NCI-H146 (cell line): ENCODE data around the gene TP73.

Experiments used
- DNase-seq: peaks from one replicate; lab custom pipeline; 2025; lab: John Stamatoyannopoulos, UW

TP73 gene

DNA sequence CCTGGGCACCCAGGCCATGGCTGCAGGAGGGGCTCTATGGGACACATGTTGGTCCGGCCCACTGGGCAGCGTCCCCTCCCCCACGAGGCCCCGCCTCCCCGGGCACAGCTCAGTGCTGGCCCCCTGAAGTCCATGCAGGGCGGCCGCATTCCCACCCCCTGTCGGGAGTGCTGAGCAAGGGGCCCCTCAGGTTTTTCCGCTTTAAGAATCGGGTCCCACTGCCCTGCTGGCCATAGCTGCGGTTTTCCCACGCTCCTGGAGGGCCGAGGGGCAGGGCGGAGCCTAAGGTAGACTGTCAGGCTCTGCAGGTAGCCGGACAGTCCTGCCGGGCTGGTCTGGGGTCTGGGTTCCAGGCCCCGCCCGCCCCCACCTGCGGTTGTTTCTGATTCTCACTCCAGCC, 56.5 kb downstream of the TP73 start:
- no peak for DNase-seq

DNA sequence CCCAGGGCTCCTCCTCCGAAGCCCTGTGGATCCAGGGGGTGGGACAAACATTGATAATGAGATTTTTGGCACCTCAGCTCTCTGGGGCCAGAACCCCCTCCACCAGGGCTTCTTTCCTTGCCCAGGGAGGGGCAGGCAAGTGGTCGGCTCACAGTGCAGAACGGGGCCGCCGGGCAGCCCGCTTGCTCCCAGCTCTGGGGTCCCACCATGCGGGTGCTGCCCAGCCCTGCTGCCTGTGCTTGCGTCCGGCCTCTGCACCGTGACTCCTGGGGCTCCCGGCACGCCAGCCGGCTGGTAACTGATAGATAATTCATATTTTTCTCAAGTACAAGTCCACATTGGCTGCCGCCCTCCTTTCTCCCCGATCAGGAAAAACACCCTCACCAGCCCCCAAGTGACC, 57.9 kb downstream of the TP73 start:
- no peak for DNase-seq

DNA sequence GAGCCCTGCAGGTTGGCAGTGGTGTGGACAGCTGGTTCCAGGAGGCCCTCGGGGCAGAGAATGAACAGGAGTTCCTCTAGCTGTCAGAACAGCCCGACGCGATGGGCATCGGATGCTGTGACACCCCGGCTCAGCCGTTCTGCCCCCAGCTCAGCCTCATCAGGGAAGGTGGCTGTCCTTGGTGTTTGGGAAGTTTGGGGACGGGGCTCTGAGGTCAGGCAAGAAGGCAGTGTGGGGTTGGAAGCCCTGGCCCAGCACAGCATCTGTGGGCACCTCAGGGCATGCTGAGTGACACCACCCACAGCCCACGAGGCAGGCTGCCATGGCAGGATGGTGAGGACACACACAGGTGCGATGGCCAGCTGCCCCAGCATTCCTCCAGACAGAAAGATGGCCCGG, 59.1 kb downstream of the TP73 start:
- no peak for DNase-seq

DNA sequence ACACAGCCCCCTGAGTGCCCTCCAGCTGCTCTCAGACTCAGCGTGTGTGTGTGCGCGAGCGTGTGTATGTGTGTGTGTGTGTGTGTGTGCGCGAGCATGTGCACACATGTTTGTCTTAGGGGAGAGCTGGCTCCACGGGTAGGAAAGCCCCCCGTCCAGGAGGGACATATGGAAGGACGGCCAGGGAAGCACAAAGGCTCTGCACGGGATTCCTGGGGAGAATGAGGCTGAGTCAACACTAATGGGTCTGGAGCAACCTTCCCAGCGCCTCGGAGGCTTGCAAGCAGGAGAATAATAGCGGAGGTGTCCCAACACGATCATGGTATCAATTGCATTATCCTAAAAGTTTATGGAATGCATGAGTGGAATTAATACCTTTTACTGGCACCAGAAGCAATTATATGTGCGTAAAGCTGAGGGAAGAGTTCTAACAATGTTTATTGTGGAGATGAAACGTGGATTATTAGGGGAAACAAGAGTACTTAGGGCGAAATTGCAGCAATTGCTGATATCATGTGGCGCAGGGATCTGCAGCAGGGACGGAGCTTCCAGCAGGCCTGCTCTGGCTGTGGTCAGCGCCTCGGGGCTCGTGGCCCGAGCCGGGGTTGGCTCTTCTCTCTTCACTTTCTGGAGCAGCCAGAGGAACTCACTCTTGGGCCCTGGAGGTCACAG, 59.6 kb downstream of the TP73 start:
- DNase-seq = no peak

DNA sequence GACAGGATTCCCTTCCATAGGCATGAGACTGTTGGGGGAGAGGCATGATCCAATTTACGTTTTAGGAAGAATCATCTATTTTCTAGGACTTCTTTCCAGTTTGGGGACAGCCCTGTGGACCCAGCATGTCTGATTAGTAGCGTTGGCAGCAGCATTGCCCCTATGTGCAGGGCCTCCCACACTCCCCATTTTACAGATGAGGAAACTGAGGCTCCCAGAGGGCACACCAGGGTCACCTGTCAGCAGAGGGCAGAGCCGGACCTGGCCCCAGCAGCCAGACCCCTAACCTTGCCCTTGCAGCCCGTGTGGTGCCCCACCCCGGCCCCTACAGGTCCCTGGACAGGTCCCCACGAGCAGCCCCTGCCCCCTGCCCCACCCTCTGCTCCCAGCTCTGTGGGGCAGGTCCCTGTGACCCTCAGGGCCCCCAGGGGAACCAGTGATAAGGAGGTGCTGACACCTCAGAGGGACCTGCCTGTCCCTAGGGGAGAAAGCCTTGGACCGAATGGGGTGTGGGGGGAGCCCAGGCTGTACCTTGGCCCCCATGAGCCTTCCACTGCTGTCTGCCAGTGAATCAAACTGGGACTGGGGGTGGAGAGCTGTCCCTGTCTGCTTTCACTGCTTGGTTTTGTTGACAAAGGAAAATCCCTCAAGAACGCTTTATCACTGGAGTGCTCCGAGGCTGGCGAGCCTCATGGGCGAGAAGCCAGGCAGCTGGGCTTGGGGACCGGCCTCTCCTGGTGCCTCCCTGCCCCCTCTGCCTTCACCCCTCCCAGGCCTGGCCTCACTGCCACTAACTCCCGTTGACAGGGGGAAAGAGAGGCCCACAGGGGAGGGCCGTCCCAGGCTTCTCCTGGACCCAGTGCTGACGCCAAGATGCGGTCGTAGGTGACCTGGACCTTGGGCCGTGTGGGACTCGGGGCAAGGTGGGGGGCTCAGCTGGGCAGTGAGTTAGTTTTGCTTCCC, 60.5 kb downstream of the TP73 start:
- no peak for DNase-seq

DNA sequence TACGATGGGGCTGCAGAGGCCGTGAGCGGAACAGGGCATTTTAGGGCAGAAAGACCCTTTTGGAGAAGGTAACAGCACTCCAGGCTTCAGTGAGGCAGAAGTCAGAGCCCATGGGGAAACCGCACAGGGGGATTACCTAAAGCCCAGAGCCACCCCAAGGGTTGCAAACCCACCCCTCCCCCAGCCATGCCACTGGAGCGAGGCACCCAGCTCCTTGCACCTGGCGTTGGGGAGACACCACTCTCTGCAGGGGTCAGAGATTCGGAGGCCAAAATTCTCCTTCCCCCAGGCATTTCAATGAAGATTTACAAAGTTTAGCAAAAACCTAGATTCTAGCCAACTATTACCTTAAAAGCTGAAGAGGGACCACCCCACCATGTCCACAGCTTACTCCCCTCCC, 61.5 kb downstream of the TP73 start:
- no peak for DNase-seq

DNA sequence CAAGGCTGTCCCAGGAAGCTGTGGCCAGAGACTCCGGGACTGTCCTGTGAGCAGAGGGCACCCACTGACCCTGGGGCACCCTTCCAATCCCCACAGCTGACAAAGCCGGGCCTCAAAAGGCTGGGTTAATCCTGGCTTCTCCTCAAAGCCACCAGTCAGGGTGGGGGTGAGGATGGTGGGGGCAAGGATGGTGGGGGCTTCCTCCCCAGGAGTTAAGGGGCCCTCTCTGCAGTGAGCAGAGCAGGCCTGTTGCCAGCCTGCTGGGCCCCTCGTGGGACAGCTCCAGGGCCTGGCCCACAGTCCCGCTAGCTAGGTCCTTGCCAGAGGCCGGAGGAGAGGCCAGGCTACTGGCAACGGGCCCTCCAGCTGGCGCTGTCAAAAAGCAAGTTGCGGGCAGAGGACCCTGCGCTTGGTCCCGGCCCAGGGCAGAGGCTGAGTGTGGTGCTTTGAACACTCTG, 62.0 kb downstream of the TP73 start:
- no peak for DNase-seq

DNA sequence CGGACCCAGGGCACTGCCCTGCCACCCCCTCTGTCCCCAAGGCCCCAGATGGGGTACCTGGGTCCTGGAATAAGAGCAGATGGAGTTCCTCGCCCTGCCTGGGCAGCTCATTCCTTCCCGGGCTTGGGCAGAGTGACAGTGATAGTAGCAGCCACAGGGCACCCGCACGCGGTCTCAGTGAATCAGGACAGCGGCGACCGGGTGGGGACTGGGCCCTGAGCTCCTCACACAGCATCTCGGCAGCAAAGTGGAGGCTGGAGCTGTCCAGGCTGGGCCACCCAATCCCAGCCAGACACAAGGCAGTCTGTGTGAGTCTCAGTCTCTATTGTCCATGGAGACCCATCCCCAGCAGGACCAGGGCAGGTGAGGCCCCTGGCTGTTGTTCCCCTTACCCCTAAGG, 62.5 kb downstream of the TP73 start:
- no peak for DNase-seq

DNA sequence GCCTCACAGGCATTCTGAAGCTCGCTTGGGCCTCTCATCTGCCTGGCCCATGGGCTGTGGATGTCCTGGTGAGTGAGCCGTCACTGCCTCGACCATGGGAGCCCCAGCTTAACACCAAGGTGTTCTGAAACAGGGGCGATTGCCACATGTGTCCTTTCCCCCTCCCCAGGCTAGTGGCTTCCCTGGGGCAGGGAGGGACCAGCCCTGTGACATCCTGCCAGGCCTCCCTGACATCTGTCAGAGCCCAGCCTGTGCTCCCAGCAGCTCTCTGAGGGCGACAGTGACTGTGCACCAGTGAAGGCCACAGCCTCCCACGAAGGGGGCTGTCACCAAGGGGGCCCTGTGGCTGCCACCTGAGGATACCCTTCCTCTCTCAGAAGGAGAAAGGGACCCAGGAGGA, 64.0 kb downstream of the TP73 start:
- DNase-seq = no peak

DNA sequence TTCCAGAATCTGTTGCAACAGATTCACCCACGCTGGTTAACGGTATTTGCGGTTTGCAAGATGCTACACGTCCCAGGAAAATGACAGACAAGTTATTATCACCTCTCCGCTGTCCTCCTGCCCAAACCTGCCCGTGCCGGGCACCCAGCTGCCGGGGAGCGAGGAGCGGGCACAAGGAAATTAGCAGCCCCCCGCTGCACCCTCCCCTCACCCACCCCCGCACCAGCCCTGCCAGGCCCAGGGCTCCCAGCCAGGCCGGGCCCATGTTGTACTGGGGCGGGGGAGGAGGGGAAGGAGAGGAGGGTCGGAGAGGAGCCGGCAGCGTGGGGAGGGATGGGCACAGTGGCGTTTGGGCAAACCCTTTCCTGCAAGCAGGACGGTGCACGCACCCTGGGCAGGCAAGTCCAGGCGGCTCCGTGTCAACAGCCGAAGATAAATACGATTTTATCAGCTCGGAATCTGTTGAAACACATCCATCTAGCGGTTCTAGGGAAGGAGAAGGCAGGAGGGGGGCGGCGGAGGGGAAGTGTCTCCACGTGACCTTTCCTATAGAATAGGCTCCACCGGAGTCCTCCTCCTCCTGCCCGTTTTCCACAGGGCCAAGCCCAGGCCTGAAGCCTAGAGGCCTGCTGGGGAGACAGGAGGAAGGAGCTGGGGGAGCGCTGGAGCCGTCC, 64.9 kb downstream of the TP73 start:
- DNase-seq = no peak

DNA sequence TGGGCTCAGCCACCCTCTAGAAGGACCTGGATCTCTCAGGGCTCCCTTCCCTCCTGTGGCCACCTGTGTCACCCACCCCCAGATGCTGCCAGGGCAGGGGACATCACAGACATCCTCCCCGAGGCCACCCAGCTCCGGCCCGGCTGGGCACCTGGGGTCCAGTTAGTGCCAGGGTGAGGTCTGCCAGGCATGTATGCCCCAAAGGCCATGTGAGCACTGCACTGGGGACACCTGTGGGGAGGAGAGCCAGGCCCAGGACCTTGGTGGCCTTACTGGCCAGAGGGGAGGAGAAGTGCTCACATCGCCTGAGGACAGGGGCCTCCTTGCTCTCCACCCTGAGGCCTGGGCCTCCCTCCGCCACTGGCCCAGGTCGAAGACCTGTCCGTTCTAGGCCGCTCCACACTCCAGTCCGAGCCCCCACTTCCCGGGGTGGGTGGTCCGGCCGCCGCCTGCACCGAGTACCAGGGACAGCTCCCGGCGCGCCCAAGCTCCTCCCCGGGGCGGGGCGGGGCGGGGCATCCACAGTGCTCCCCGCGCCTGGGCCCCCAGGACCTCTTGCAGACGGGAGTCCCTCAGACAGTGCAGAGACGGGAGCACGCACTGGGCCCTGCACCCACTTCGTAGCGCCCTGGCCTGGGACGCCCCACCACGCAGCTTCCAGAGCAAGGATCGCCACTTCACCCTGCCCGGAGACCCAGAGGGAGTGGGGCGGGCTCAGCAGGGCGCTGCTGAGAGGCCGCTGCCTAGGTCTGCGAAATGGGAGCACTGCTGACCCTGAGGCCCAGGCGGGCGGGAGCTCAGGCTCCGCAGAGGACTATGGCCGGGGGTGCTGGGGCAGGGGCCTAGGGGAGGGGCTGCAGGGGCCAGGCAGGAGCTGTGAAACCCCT, 65.6 kb downstream of the TP73 start:
- no peak for DNase-seq

DNA sequence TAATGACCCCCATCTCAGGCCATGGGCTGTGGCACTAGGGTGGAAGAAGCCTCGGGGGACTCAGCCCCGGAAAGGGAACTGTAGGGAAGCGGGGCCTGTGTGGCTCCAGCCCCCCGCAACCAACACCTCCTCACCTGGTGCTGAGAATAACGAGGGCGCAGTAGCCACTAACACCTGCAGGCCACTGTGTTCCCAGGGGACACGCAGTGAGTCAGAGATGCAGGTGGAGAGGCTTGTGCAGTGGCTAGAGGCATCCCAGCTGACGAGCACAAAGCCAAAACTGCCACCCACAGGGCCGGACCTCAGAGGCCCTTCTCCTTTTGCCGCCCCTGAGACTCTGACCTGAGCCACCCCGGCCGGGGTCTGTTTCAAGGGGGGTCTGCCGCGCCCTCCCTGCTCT, 66.4 kb downstream of the TP73 start:
- no peak for DNase-seq

DNA sequence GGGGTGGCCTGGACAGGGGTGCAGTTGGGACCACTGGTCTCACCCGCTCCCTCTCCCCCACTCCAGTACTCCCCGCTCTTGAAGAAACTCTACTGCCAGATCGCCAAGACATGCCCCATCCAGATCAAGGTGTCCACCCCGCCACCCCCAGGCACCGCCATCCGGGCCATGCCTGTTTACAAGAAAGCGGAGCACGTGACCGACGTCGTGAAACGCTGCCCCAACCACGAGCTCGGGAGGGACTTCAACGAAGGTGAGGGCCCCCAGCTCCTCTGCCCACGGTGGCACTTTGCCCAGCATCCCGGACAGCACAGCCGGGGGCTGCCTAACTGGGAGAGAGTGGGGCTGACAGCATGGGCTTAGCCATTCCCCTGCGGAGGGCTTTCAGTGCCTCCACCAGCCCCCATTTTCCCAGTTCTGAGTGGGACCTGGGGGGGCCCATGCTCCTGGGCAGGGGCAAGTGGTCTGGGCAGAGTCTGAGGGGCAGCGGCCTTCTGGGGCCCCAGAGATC, 69.7 kb downstream of the TP73 start:
- no peak for DNase-seq

DNA sequence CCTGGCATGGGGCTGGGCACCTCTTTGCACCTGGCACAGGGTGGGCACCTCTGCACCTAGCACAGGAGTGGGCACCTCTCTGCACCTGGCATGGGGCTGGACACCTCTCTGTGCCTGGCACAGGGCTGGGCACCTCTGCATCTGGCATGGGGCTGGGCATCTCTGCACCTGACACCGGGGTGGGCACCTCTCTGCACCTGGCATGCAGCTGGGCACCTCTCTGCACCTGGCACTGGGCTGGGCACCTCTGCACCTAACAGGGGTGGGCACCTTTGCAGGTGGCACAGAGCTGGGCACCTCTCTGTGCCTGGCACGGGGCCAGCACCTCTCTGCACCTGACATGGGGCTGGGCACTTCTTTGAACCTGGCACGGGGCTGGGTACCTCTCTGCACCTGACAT, 70.5 kb downstream of the TP73 start:
- DNase-seq = no peak

DNA sequence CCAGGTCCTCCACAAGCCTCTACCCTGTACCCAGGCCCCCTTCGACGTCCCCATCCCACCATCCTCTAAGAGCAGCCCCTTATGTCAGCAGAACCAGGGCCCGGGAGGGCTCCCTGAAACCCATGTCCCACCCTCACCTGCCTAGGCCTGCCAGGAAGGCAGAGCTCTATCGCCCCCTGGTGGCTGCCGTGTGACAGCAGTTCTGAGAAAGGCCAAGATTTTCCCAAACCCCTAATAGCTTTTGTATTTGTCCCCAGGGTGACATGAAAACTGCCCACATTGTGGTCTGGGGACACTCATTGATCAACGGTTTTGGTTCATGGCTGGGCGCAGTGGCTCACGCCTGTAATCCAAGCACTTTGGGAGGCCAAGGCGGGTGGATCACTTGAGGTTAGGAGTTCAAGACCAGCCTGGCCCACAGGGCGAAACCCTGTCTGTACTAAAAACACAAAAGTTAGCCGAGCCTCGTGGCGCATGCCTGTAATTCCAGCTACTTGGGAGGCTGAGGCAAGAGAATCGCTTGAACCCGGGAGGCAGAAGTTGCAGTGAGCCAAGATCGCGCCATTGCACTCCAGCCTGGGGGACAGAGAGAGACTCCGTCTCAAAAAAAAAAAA, 72.2 kb downstream of the TP73 start:
- DNase-seq = peak; percentile 49

DNA sequence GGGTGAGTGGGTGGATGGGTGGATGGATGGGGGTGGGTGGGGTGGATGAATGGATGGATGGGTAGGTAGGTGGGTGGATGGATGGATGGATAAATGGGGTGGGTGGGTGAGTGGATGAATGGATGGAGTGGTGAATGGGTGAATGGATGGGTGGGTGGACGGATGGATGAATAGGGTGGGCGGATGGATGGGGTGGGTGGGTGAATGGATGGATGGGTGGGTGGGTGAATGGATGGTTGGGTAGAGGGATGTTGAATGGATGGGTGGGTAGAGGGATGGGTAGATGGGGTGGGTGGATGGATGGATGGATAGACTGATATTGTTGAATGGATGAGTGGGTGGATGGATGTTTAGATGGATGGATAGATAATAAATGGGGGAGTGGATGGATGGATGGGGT, 73.0 kb downstream of the TP73 start:
- DNase-seq = no peak

DNA sequence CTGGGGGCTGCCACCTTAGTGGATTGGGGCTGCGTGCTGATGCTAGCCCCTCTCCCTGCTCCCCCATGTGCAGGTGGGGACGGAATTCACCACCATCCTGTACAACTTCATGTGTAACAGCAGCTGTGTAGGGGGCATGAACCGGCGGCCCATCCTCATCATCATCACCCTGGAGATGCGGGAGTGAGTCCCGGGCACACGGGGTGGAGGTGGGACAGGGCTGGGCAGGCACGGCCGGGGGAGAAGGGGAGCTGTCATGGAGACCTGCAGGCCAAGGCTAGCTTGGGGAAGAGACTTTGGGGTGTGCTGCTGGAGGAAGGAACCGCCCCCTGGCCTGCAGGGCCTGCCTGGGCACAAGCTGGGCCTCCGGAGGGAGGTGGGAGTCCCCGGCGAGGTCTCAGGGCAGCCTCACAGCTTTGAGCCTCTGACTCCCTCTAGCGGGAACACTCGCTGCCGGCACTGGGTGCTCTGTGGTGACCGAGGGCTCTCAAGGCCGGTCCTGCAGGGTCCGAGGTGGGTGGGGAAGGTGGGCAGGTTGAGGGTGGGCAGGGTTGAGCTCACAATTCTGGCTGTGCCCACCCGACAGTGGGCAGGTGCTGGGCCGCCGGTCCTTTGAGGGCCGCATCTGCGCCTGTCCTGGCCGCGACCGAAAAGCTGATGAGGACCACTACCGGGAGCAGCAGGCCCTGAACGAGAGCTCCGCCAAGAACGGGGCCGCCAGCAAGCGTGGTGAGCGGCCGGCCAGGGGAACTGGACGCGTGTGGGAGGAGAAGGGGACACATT, 74.9 kb downstream of the TP73 start:
- no peak for DNase-seq

DNA sequence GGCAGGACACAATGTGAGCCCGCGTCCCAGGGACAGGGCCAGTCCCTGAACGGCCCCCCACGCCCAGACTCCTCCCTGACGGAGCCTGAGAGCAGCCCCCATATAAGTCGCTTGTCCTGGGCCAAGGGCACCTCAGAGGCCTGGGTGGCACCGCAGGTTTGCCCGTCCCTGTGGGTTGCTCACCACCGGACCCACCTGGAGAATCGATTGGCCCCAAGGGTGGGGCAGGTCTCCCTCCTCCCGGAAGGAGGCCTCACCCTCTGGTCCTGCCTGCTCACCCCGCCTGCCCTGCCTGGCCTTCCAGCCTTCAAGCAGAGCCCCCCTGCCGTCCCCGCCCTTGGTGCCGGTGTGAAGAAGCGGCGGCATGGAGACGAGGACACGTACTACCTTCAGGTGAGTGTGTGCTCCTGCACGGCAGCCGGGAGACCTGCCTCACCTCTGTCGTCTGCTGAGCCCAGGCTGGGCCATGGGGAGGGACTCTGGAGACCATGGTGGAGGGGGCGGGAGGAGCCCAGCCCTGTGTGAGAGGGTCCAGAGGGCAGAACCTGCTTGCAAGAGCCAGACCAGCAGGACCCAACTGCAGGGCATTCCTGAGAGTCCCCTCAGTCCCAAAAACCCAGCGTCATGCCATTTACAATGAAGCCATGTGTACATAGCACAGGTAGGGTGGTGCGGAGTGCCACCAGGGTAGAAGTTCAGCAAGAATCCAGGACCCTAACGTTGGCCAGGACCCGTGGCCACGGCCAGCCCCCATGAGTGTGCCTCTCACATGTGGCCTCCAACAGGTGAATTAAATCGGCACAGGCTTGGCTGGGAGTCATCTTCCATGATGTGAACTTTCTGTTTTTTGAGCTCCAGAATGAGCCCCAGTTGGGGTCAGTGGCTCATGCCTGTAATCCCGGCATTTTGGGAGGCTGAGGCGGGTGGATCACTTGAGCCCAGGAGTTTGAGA, 75.8 kb downstream of the TP73 start:
- no peak for DNase-seq
